Esophagus squamous epithelium (tissue), 4 donors: Measurements from ENCODE around the gene GVQW3.

Experiments
- CTCF ChIP-seq, 6 experiments: fragments of 450-650 bp in 4 of 6; fragments of 200-600 bp in 2 of 6; sonication (generic) in 2 of 6; IDR thresholded peaks; one replicate each; pipeline ENCODE4 v1.5.1; 2016 to 2019; ENCODE audit warnings: antibody characterized with exemption in 6 of 6, mild to moderate bottlenecking in 4 of 6, moderate library complexity in 4 of 6
- POLR2A ChIP-seq, 4 donors: fragments of 450-650 bp; IDR thresholded peaks; one replicate each; pipeline ENCODE4 v1.6.1; 2017; ENCODE audit warnings: antibody characterized with exemption in 4 of 4, mild to moderate bottlenecking in 4 of 4, moderate library complexity in 3 of 4

GRCh38 chr11:76408171-76408965, 27.2 kb downstream of the GVQW3 start:
- TF ChIP-seq CTCF (IDR thresholded peaks at IDR 0.05) (no peak), POLR2A (IDR thresholded peaks at IDR 0.05) (no peak)
